Epithelial cell of proximal tubule (primary cell): ENCODE data around the gene INAFM2. TPM values are rescaled to one million over a fixed set of nuclear protein-coding genes. Genes with fewer than 3 reads are reported as not detected.
A peak's percentile ranks its signal among the peaks of the same experiment; 100 is the strongest.

ENCODE experiments used
- DNase-seq: peaks from one replicate; pipeline ENCODE4 v3.0.0-alpha.2; 2011; ENCODE audit warnings: low read depth
- H3K4me3 ChIP-seq: 2 replicates; pipeline ENCODE4 v1.5.1; 2011; ENCODE audit warnings: low read depth, mild to moderate bottlenecking, low read length
- total RNA-seq: library from RNA; depleted of rRNA; stranded (reverse); fragments of >200 nt; gene quantifications from 2 replicates; pipeline ENCODE4 v1.2.3, GENCODE V29; 2015
- TF ChIP-seq, protein P1 (sequence below): conservative IDR thresholded peaks from 2 replicates; pipeline ENCODE4 v1.5.1; 2012; ENCODE audit warnings: low read depth, mild to moderate bottlenecking, low read length

INAFM2 gene
- total RNA-seq, 1 donor from 2014 or later, result 15.3 TPM

DNA sequence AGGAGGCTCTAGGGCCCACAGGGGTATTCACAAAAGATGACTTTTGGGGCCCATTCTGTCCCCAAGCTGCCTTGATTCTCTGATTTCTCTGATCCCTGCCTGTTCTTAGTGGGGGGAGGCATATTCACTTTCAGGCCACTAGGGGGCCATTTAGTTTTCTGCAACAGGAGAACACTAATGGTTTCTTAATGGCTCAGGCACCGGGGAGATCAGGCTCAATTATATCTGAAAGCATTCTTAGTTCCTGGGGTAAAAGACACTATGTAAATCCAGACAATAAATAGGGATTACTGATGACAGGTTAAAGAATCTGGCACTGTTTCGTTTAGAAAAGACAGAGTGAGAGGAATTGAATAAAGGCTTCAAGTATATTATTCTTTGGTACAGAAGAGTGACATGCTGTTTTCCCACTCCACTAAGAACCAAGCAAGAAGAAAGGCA is 2.5 kb upstream of the INAFM2 start:
- H3K4me3 ChIP-seq, result no peak overlapping the region
- TF ChIP-seq, protein P1, sequence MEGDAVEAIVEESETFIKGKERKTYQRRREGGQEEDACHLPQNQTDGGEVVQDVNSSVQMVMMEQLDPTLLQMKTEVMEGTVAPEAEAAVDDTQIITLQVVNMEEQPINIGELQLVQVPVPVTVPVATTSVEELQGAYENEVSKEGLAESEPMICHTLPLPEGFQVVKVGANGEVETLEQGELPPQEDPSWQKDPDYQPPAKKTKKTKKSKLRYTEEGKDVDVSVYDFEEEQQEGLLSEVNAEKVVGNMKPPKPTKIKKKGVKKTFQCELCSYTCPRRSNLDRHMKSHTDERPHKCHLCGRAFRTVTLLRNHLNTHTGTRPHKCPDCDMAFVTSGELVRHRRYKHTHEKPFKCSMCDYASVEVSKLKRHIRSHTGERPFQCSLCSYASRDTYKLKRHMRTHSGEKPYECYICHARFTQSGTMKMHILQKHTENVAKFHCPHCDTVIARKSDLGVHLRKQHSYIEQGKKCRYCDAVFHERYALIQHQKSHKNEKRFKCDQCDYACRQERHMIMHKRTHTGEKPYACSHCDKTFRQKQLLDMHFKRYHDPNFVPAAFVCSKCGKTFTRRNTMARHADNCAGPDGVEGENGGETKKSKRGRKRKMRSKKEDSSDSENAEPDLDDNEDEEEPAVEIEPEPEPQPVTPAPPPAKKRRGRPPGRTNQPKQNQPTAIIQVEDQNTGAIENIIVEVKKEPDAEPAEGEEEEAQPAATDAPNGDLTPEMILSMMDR, result peak; percentile 93
- no peak for DNase-seq

DNA sequence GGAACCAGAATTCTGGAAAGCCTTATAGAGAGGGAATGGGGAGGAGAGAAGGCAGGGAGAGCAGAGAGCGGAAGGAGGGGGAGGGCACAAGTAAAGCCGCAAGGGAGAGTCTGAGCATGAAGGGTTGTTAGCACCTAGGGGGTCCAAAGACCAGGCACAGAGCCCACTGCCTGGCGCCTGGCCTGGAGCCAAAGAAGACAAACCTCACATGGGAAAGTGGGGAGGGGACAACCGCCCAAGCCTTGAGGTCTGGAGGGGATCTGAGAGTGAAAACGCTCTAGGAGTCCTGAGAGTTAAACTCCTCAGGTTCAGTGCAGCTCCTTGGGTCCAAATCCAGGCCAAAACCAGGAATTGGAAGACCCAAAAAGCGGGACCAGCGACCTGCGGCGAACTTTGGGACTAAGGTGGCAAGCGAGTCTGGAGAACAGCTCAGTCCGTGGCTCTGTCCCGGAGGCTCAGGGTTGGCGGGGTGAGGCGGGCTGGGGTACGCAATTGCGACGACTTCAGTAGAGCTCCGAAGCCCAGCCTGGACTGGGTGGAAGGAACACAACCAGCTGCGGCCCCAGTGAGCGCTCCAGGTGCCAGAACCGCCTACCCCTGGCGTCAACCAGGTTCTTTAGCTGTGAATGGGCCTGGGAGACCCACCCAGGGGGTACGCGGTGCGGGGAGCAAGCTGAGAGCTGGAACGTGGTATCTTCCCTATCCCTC is 807 bp upstream of the INAFM2 start:
- H3K4me3 ChIP-seq, result peak overlapping the region; percentile 47
- TF ChIP-seq, protein P1, result no peak
- no peak for DNase-seq

GRCh38 chr15:40323953-40324937 is 753 bp downstream of the INAFM2 start:
- H3K4me3 ChIP-seq, result peak overlapping the region; percentile 61
- TF ChIP-seq, protein P1, result no peak
- DNase-seq, result no peak

GRCh38 chr15:40325188-40325587 is 1.7 kb downstream of the INAFM2 start:
- TF ChIP-seq, protein P1, result no peak
- no peak for DNase-seq
- no peak overlapping the region for H3K4me3 ChIP-seq

- no peak overlapping the region for H3K4me3 ChIP-seq
- no peak for DNase-seq
- TF ChIP-seq, protein P1, result no peak
Observed at GRCh38 chr15:40325700-40326099, 2.2 kb downstream of the INAFM2 start.

DNA sequence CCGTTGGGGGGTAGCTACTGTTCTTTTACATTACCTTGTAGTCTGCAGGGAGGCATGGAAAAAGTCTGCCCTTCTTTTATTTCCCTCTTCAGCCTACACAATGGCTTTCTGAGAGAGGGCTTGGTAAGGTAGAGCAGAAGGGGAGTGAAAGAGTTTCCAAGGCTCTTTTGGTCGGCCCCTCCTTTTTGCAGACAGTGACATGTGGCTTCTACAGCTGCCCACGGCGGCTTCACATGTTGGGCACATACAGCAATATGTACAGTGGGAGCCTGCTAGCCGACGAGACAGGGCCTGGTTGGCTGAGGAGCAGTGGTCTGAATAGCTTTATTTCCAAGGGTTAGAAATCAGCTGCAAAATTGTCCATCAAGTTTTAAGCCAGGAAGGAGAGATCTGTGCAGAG is 4.0 kb downstream of the INAFM2 start:
- TF ChIP-seq, protein P1, result no peak
- DNase-seq, result no peak
- H3K4me3 ChIP-seq, result no peak overlapping the region
